K562 (cell line): ENCODE measurements around the gene METTL8.

Source experiments
- BRCA1 ChIP-seq, 2 experiments: fragments of 450-650 bp in 1 of 2; sonication (generic) in 1 of 2; formaldehyde crosslinking in 1 of 2; IDR thresholded peaks; 2 replicates each; pipeline versions ENCODE4 v1.5.0 to v1.6.1; 2017 to 2020; ENCODE audit warnings: mild to moderate bottlenecking in 1 of 2, missing genetic modification reagents in 1 of 2
- DIDO1 ChIP-seq: fragments of 450-650 bp; IDR thresholded peaks from 2 replicates; pipeline ENCODE4 v1.6.1; 2016; ENCODE audit warnings: low read depth, missing biosample characterization, missing genetic modification characterization
- ELF4 ChIP-seq: fragments of 450-650 bp; formaldehyde crosslinking; IDR thresholded peaks from 2 replicates; pipeline ENCODE4 v1.4.0; 2022; ENCODE audit warnings: missing genetic modification characterization
- ESRRB ChIP-seq: fragments of 250-450 bp; sonication (Bioruptor Pico); IDR thresholded peaks from 2 replicates; pipeline ENCODE4 v1.5.0; 2020; ENCODE audit warnings: mild to moderate bottlenecking, moderate library complexity, borderline replicate concordance
- POLR2A ChIP-seq: fragments of 450-650 bp; conservative IDR thresholded peaks from 2 replicates; pipeline ENCODE4 v1.6.1; 2016
- USF2 ChIP-seq: sonication (generic); formaldehyde crosslinking; IDR thresholded peaks from 2 replicates; pipeline ENCODE4 v1.5.0; 2020; ENCODE audit warnings: missing genetic modification reagents
- ZKSCAN8 ChIP-seq: fragments of 200-800 bp; sonication (Bioruptor generic); IDR thresholded peaks from 2 replicates; pipeline ENCODE4 v1.6.1; 2016; ENCODE audit warnings: missing genetic modification characterization, missing compliant biosample characterization
- TF ChIP-seq, protein P1 (sequence below): fragments of 250-450 bp; sonication (Bioruptor Pico); IDR thresholded peaks from 2 replicates; pipeline ENCODE4 v1.8.0; 2021; ENCODE audit warnings: mild to moderate bottlenecking, moderate library complexity
- TF ChIP-seq, protein P2 (sequence below), 3 experiments: IDR thresholded peaks in 2 of 3; conservative IDR thresholded peaks in 1 of 3; 2 replicates each; pipeline ENCODE4 v1.5.1; 2011 to 2012; ENCODE audit warnings: low read length in 3 of 3, mild to moderate bottlenecking in 3 of 3, control low read depth in 2 of 3, improper control_type of control experiment in 1 of 3, inconsistent platforms in 1 of 3, low read depth in 1 of 3, mixed read lengths in 1 of 3, moderate library complexity in 1 of 3; ENCODE audit not compliant: insufficient read depth in 2 of 3

DNA sequence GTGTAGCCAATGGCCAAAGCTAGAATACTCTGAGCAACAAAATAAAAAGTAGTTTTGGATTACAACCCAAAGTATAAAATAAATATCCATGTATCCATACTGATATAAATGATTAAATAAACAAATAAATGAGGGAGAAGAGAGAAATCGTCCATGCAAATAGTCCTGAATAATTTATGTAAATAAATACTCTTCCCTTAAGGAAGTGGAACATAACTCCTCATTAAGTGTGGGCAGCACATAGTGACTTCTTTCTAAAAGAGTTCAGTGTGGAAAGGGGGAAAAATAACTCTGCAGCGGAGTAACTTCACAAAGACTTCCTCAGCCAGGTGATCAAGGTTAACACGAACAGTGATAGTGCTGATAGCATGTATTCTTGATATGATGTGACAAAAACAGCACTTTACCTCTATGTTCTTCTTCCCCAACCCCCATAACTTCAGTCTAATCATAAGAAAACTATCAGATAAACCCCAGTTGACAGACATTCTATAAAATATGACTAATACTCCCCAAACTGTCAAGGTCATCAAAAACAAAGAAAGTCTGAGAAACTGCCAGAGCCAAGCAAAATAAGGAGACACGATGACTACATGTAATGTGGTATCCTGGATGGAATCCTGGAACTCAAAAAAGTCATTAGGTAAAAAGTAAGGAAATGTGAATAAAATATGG is 30.7 kb downstream of the METTL8 start:
- TF ChIP-seq DIDO1 (no peak), ZKSCAN8 (CRISPR knock-in tag) (no peak), BRCA1 (IDR thresholded peaks at IDR 0.05) (no peak), BRCA1 (CRISPR knock-in tag; IDR thresholded peaks at IDR 0.05) (no peak), ELF4 (no peak), USF2 (CRISPR knock-in tag) (no peak), ESRRB (CRISPR knock-in tag) (no peak), POLR2A (no peak)
- TF ChIP-seq, protein P1, sequence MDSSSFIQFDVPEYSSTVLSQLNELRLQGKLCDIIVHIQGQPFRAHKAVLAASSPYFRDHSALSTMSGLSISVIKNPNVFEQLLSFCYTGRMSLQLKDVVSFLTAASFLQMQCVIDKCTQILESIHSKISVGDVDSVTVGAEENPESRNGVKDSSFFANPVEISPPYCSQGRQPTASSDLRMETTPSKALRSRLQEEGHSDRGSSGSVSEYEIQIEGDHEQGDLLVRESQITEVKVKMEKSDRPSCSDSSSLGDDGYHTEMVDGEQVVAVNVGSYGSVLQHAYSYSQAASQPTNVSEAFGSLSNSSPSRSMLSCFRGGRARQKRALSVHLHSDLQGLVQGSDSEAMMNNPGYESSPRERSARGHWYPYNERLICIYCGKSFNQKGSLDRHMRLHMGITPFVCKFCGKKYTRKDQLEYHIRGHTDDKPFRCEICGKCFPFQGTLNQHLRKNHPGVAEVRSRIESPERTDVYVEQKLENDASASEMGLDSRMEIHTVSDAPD (CRISPR knock-in tag) = no peak
- TF ChIP-seq, protein P2, sequence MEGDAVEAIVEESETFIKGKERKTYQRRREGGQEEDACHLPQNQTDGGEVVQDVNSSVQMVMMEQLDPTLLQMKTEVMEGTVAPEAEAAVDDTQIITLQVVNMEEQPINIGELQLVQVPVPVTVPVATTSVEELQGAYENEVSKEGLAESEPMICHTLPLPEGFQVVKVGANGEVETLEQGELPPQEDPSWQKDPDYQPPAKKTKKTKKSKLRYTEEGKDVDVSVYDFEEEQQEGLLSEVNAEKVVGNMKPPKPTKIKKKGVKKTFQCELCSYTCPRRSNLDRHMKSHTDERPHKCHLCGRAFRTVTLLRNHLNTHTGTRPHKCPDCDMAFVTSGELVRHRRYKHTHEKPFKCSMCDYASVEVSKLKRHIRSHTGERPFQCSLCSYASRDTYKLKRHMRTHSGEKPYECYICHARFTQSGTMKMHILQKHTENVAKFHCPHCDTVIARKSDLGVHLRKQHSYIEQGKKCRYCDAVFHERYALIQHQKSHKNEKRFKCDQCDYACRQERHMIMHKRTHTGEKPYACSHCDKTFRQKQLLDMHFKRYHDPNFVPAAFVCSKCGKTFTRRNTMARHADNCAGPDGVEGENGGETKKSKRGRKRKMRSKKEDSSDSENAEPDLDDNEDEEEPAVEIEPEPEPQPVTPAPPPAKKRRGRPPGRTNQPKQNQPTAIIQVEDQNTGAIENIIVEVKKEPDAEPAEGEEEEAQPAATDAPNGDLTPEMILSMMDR (IDR thresholded peaks at IDR 0.05 in 2 of 3, conservative IDR thresholded peaks at IDR 0.05 in 1 of 3; ENCODE audit: insufficient read depth in 2 of 3, low read depth in 1 of 3, low read length in 3 of 3) = no peak
